HG02623 (cell line): ENCODE measurements around the gene SPACA5B.
"Not testable (repeated sequence)": the region's sequence is repeated elsewhere in the genome, so short reads cannot be mapped to it uniquely, and the experiment has no call there.

Experiments
- ATAC-seq: cut with Tn5 transposase; IDR thresholded peaks from one replicate; pipeline ENCODE4 v1.9.1; 2021; ENCODE audit warnings: moderate library complexity; ENCODE audit not compliant: unreplicated experiment

The SPACA5B gene

DNA sequence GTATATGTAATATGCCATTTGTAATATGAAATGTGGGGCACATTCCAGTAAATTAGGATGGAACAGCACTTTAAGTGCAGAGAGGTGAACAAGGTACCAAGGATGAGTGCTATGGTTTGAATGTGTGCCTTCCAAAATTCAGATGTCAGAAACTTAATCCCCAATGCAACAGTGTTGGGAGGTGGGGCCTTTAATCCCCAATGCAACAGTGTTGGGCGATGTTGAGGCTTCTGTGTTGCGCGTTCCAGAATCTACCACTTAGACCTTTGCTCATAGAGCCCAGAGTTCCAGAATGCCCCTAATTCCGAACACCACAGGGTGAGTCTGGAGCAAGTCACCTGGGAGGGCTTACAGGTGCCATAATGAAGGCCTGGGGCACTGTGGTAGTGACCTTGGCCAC lies at the start of gene SPACA5B:
Gene SPACA5B, plus strand, starts transcription at position 301 of the 400 bp plus-strand sequence. Its CDS starts 62 bp downstream, at position 363.
- not testable (repeated sequence) for ATAC-seq

DNA sequence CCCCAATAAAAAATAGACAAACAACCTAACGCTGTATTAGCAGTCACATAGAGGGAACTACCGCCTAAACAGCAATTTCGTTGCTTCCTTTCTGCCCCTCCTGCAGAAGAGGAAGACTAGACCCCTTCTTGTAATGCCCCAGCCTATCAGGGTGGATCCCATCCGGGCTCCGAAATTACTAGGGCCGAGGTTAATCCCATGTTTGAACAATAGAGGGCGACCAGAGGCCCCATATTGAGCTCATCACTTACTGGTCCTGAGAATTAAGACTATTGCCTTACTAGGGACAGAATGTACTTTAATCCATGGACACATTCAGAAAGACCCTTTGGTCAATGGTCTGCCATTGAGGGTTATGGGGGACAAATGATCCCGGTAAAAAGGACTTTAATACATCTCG lies 47.2 kb upstream of the SPACA5B start:
- no peak for ATAC-seq

DNA sequence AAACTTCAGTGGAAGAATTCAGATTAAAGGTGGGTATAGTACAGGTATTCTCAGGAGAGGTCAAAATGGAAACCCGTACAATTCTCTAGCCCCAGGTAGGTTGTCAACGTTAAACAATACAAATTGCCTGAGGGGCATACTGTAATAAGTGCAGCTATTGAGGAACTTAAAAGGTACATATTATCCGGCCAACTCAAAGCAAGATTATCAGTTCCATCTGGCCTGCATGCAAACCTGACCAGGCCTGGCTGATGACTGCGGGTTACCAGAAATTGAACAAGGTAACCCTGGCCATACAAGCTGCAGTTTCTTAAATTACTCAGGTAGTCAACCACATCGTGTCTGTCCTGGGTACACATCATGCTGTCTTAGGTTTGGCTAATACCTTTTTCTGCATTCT lies 46.7 kb upstream of the SPACA5B start:
- ATAC-seq: no peak

DNA sequence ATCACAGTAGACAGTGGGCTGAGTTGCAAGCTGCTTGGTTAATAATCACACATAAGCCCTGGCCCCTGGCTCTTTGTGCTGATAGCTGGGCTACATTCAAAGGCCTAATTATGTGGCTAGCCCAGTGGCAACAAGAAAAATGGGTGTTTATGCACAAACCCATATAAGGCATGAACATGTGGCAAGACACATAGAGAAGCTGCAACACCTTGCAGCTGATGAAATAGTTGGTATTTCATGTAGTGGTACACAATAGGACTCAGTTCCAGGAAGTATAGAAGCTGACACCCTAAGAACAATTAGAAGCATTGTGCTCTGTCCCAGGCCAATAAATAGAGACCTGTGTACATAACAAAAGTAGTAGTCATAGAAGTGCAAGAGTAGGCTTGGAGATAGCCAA lies 44.3 kb upstream of the SPACA5B start:
- ATAC-seq: no peak

DNA sequence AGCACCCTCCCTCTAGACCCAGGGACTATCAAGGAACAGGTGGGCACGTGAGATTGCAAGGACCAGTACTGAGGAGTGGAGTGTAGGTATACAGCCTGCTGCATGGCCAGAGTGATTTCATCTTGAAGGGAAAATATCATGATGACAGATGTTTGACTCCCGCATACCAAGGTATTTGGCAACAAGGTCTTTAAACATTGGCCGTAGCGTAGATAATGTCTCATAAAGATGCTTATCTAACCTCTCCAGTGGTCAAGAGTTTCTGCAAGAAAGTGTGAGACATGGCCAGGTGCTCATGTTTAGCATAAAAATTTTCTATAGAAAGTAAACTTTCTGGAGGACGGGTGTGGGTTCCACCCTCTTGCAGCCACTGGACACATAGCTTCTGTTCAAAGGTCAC lies 40.3 kb upstream of the SPACA5B start:
- ATAC-seq: no peak

DNA sequence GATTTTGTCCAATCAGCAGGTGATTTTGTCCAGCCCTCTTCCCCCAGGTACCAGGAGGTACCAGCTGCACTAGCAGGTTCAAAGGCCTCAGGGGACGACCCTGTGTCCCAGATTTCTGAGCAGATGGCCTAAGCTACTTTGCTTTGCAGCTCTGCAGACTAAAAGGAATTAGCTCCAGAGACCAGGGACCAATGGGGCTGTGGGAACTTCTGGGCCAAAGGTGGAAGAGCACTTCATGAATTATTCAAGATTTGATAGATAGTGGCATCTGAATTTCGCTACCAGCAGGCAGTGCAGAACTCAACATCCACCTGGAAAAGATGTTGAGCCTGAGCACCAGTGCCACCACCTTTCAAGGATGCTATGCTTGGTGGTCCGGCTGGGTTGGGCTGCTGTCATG lies 37.9 kb upstream of the SPACA5B start:
- ATAC-seq: not testable (repeated sequence)

DNA sequence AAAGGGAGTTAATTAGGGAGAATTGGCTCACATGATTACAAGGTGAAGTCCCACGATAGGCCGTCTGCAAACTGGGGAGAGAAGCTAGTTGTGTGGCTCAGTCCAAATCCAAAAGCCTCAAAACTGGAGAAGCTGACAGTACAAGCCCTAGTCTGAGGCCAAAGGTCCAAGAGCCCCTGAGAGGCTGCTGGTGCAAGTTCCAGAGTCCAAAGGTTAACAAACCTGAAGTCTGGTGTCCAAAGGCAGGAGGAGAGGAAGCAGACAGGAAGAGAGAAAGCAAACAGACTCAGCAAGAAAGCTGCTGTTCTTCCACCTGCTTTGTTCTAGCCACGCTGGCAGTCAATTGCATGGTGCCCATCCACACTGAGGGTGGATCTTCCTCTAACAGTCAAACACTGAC lies 29.0 kb upstream of the SPACA5B start:
- ATAC-seq: no peak

DNA sequence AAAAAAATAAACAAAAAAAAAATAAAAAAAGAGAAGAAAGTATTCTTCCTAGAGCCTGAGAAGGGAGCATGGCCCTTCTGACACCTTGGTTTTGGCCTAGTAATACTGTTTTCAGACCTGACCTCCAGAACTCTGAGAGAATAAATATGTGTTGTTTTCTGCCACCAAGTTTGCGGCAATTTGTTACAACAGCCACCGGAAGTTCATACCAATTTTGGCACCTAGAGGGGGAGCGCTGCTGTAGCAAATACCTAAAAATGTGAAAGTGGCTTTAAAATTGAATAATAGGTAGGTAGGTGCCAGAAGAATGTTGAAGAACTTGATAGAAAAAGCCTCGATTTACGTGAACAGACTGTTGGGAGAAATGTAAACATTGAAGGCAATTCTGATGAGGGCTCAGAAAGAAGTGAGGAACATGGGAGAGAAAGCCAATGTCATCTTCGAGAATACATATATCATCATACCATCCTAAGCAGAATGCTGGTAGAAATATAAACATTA lies 27.5 kb upstream of the SPACA5B start:
- no peak for ATAC-seq

DNA sequence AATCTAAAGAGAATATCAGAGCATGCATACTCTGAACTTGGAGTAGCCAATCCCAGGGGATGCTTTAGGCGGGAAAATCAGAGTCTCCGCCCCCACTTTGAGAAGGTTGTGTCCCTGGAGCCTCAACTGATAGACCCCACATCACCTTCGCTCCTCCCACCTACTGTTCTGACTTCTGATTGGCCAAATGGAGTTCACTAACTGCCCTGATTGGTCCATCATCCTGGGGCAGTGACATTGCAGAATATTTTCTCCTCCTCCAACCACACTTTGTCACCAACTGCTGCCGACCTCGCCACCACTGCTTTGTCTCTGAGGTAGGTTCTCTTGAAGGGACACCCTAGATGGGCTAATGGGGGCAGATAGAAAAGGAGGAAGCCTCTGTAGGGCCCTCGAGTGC lies 22.7 kb upstream of the SPACA5B start:
- no peak for ATAC-seq

DNA sequence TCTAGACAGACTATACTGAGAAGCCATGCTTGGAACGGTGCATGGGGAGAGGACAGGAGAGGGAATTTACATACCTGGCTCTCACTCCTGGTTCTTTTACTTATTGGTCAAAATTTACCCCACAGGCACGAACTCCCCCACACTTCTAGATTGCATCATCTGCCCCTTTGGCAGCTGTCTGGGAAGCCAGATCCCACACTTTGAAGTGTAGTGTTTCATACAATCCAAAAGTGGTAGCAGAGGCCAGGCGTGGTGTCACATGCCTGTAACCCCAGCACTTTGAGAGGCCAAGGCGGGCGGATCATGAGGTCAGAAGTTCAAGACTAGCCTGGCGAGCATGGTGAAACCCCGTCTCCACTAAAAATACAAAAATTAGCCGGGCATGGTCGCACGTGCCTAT lies 5.1 kb upstream of the SPACA5B start:
- ATAC-seq: not testable (repeated sequence)

DNA sequence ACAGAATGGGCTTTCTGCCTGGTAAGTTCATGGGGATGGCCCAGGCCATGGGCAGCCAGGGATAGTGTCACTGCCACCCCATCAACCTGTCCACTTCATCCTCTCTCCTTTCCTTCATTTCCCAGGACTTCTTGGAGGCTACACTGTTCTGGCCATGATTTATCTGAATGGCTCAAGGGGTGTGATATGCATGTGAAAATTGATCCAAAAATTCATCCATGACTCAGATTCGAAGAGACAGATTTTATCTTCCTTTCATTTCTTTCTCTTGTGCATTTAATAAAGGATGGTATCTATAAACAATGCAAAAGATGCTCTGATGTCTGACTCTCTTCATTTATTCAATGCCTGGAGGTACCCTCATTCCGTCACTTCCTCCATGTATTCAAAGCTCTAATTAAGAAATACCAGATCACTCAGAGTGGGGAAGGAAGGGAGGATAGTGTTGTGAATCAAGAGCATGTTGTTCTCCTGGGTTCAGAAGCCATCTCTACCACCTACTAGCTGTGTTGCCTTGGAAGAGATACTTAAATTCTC lies 1.9 kb downstream of the SPACA5B start:
- not testable (repeated sequence) for ATAC-seq

DNA sequence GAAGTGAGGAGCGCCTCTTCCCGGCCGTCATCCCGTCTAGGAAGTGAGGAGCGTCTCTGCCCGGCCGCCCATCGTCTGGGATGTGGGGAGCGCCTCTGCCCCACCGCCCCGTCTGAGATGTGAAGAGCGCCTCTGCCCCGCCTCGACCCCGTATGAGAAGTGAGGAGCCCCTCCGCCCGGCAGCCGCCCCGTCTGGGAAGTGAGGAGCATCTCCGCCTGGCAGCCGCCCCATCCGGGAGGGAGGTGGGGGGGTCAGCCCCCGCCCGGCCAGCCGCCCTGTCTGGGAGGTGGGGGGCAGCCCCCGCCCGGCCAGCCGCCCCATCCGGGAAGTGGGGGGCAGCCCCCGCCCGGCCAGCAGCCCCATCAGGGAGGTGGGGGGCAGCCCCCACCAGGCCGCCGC lies 8.7 kb downstream of the SPACA5B start:
- not testable (repeated sequence) for ATAC-seq

DNA sequence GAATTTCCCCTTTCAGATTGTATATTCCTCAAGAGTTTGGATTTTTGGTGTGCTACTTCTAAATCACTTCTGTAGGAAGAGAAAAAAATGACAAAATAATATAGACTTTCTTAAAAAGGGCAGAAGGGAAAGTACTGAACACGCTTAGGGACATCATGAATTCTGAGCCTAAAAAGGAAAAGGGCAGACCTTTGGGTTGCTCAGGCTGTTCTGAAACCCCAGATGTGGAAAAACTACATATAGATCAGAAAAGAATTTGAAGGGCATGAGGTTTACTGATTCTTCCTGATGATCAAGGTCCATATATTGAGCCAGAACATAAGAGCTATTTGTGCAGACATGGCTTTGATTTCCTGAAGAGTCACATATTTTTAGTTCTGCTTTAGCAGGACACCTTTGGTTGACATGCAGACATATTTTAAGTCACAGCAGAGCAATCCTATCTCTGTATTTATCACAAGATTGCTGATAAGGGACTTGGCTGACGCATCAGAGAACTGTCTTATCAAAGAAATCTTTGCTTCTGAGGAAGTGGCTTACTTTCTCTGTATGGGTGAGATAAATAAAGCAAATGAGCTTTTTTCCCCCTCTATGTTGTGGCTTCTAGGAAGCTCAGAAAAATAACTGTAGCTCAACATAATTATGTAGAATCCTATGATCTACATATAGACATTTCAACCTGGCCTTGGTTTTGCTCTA lies 11.5 kb downstream of the SPACA5B start:
- not testable (repeated sequence) for ATAC-seq

DNA sequence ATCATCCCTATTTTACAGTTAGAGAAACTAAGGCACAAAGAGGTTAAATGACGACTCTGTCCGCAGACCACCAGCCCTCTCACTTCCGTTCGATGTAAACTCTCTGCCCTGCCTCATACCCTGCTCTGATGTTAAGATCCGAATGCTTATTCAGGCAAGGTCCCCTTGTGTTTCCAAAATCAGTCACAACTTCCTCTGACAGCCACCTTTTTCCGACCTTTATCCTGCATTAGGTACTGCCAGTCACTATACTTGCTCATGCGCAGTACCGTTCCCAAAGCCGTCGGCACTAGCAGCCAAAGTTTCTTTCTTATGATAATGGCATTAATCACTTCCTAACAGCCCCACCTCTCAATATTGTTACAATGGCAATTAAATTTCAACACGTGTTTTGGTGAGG lies 12.3 kb downstream of the SPACA5B start:
- ATAC-seq: not testable (repeated sequence)

DNA sequence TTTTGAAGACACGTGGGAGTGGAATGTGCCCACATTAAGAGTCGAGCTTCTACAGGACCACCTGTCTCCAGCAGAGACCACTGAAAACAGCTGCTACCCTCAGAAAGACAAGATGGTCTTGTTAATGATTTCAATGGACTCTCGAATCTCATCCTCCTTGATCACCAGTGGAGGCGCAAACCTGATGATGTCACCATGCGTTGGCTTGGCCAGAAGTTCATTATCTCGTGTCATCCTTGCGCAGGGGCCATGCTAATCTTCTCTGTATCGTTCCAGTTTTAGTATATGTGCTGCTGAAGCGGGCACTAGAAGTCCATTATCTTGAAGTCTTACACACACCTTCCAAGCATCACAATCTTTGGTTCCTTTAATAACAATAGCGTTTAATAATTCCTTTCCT lies 23.3 kb downstream of the SPACA5B start:
- no peak for ATAC-seq

DNA sequence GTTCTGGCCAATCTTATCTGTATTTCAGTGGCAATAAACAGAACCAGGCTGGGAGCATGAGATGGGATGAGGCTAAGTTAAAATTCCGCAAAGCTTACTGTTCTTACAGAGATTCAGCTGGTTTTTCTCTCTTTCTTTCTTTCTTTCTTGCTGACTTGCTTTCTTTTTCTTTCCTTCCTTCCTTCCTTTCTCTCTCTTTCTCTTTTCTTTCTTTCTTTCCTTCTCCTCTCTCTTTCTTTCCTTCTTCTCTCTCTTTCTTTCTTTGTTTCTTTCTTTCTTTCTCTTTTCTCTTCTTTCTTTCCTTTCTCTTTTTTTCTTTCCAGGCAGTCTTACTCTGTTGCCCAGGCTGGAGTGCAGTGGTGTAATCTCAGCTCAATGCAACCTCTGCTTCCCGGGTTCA lies 24.4 kb downstream of the SPACA5B start:
- no peak for ATAC-seq

DNA sequence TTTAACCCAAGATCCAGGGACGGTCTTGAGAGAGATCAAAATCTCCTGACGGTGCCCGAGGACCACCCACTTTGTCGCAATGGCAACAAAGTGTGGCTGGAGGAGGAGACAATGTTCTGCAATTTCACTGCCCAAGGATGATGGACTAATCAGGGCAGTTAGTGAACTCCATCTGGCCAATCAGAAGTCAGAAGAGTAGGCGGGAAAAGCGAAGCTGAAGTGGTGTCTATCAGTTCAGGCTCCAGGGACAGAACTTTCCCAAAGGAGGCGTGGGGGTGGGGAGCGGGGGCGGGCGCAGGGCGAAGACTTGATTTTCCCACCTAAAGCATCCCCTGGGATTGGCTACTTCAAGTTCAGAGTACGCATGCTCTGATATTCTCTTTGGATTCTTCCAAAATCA lies 25.6 kb downstream of the SPACA5B start:
- no peak for ATAC-seq

DNA sequence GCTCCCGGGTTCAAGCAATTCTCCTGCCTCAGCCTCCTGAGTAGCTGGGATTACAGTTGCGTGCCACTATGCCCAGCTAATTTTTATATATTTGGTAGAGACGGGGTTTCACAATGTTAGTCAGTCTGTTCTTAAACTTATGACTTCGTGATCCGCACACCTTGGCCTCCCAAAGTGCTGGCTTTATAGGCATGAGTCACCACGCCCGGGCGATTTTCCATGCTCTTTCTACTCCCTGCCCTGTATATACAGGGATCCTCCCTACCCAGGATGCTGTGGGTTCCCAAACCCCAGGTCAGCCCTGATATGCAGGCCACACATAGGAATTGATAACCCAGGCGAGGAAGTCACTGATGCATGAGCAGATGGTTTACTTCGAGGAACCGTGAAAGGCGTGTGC lies 34.8 kb downstream of the SPACA5B start:
- no peak for ATAC-seq

DNA sequence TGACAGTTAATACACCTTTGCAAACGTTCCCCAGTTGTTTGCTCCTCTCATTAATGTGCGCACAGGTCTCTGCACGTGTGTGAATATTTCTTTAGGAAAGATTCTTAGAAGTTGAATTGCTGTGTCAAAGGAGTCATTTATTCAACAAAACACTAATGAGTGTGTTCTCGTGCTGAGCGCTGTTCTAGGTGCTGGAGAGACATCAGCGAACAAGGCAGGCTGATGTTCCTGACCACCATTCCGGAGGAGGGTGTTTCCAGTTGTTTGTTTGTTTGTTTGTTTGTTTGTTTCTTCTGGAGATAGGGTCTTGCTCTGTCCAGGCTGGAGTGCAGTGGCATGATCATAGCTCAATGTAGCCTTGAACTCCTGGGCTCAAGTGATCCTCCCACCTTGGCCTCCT lies 35.9 kb downstream of the SPACA5B start:
- not testable (repeated sequence) for ATAC-seq

DNA sequence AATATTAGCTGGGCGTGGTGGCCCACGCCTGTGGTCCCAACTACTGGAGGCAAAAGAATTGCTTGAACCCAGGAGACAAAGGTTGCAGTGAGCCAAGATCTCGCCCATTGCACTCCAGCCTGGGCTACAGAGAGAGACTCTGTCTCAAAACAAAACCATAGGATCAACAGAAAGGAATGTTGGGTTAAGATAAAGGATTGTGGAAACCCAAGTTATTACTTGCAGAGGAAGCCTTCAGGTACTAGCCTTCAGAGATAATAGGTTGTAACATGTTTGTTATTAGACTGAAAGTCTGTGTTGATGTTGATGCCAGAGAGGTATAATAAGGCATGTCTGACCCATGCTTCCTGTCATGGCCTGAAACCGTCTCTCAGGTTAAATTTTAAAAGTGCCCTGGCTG lies 49.3 kb downstream of the SPACA5B start:
- no peak for ATAC-seq

DNA sequence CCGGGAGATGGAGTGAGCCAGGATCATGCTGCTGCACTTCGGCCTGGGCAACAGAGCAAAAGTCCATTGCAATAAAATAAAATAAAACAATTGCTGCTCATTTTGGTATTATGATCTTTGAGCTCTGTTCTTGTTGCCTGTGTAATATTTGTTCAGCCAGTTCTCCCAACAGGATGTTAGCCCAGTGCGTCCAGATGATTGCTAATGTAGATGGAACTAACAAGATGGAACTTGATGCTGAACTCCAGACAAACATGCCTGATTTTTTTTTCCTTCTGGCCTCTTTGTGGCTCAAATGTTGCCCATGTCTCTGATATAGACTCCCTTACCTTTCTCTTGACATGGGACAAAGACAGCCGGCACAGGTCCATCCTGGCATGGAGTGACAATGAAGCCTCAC lies 50.4 kb downstream of the SPACA5B start:
- ATAC-seq: no peak

DNA sequence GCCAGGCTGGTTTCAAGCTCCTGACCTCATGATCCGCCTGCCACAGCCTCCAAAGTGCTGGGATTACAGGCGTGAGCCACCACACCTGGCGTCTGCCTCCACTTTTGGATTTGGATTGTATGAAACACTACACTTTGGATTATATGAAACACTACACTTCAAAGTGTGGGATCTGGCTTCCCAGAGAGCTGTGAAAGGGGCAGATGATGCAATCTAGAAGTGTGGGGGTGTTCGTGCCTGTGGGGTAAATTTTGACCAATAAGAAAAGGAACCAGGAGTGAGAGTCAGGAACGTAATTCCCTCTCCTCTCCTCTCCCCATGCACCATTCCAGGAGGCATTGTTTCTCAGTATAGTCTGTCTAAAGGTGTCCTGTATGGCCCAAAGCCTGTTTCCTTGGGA lies 51.5 kb downstream of the SPACA5B start:
- ATAC-seq: not testable (repeated sequence)
